ENCODE measurements around the gene CC2D1A. TPM values are rescaled to one million over a fixed set of nuclear protein-coding genes. Genes with fewer than 3 reads are reported as not detected.

Gene CC2D1A
- total and polyA plus RNA-seq, 2 donors (not counting 1 experiment from before 2014, with no cell fraction given): 34.3 to 47.2 TPM

GRCh38 chr19:13909430-13909829, 3.4 kb downstream of the CC2D1A start:
- no peak for TF ChIP-seq EZH2 (IDR thresholded peaks at IDR 0.05; ENCODE audit: borderline replicate concordance, insufficient read depth, low read depth, low read length, poor library complexity, severe bottlenecking)
- TF ChIP-seq CTCF (IDR thresholded peaks at IDR 0.05): no peak
- intact Hi-C loops (cut with micrococcal nuclease): no loop called here
- Mint-ChIP-seq H3K4me3 (no peak overlapping the region), H3K4me1 (peaks cover 13% of the 10 kb centered on the region), H3K27me3 (no peaks in the 10 kb centered on the region), H3K27ac (no peak overlapping the region), H3K9me3 (ENCODE audit: insufficient read depth) (no peaks in the 10 kb centered on the region)
- POLR2A ChIA-PET: interaction anchor here (0.6 kb wide), 1 partner anchor 186 kb away, joined by 5 read pairs; no protein-coding TSS in a partner anchor
- 100% methylated on average over 2 of the region's 2 CpGs for WGBS (ENCODE audit: insufficient coverage)
- Histone ChIP-seq H3K4me2 (replicated peaks; ENCODE audit: low read depth, low read length, poor library complexity, severe bottlenecking) (no peak overlapping the region), H3K27me3 (replicated peaks in 1 of 4; ENCODE audit: control extremely low read depth in 1 of 4, control insufficient read depth in 3 of 4, insufficient read depth in 4 of 4, low read length in 3 of 4) (no peaks in the 10 kb centered on the region), H3K36me3 (replicated peaks in 1 of 2; ENCODE audit: control extremely low read depth in 1 of 2, control insufficient read depth in 1 of 2, extremely low read depth in 1 of 2, insufficient read depth in 2 of 2, low read length in 1 of 2) (peaks cover 0 to 21% of the 10 kb centered on the region in 2 experiments), H2AFZ (ENCODE audit: insufficient read depth, low read depth, low read length, poor library complexity, severe bottlenecking) (no peak overlapping the region), H3K9me3 (ENCODE audit: control extremely low read depth in 1 of 3, control insufficient read depth in 2 of 3, insufficient read depth in 1 of 3, low read length in 2 of 3) (peaks cover 0 to 4% (median 0%) of the 10 kb centered on the region in 3 donors), H3K27ac (ENCODE audit: low read length in 2 of 2) (no peak overlapping the region), H3K4me3 (ENCODE audit: control extremely low read depth in 1 of 5, extremely low read depth in 1 of 5, insufficient read depth in 1 of 5, low read depth in 2 of 5, low read length in 4 of 5) (no peak overlapping the region), H4K20me1 (ENCODE audit: control insufficient read depth, insufficient read depth, low read length, poor library complexity, severe bottlenecking) (no peaks in the 10 kb centered on the region), H3K79me2 (ENCODE audit: control insufficient read depth, insufficient read depth, low read length) (peaks cover 12% of the 10 kb centered on the region), H3K4me1 (ENCODE audit: control insufficient read depth in 2 of 2, insufficient read depth in 2 of 2, low read length in 2 of 2) (peaks cover 9 to 13% of the 10 kb centered on the region in 2 donors), H3K9ac (ENCODE audit: low read length) (no peak overlapping the region)
- ATAC-seq (ENCODE audit: low read depth) (no peak), DNase-seq (no peak)
- CTCF ChIA-PET: interaction anchor here (0.6 kb wide), 1 partner anchor 9 kb away, joined by 3 read pairs; no protein-coding TSS in a partner anchor

GRCh38 chr19:13913352-13913751, 7.4 kb downstream of the CC2D1A start:
- peaks cover 1 to 36% of the 10 kb centered on the region in 2 experiments for H3K36me3 ChIP-seq (replicated peaks in 1 of 2; ENCODE audit: control extremely low read depth in 1 of 2, control insufficient read depth in 1 of 2, extremely low read depth in 1 of 2, insufficient read depth in 2 of 2, low read length in 1 of 2)
- H3K4me3 ChIP-seq (ENCODE audit: control extremely low read depth in 1 of 5, extremely low read depth in 1 of 5, insufficient read depth in 1 of 5, low read depth in 2 of 5, low read length in 4 of 5): no peak overlapping the region
- no peak for DNase-seq
- H3K9me3 ChIP-seq (ENCODE audit: control extremely low read depth in 1 of 3, control insufficient read depth in 2 of 3, insufficient read depth in 1 of 3, low read length in 2 of 3): peaks cover 0 to 4% (median 0%) of the 10 kb centered on the region in 3 donors
- no peak overlapping the region for H3K9ac ChIP-seq (ENCODE audit: low read length)
- ATAC-seq (ENCODE audit: low read depth): no peak
- H2AFZ ChIP-seq (ENCODE audit: insufficient read depth, low read depth, low read length, poor library complexity, severe bottlenecking): no peak overlapping the region
- POLR2A ChIA-PET: no interaction called here
- 100% methylated on average over 16 of the region's 17 CpGs for WGBS (ENCODE audit: insufficient coverage)
- no peaks in the 10 kb centered on the region for H4K20me1 ChIP-seq (ENCODE audit: control insufficient read depth, insufficient read depth, low read length, poor library complexity, severe bottlenecking)
- intact Hi-C loops (cut with micrococcal nuclease): no loop called here
- H3K4me2 ChIP-seq (replicated peaks; ENCODE audit: low read depth, low read length, poor library complexity, severe bottlenecking): no peak overlapping the region
- CTCF ChIA-PET: no interaction called here
- TF ChIP-seq EZH2 (IDR thresholded peaks at IDR 0.05; ENCODE audit: borderline replicate concordance, insufficient read depth, low read depth, low read length, poor library complexity, severe bottlenecking) (no peak), CTCF (IDR thresholded peaks at IDR 0.05) (no peak)
- H3K27me3 ChIP-seq (replicated peaks in 1 of 4; ENCODE audit: control extremely low read depth in 1 of 4, control insufficient read depth in 3 of 4, insufficient read depth in 4 of 4, low read length in 3 of 4): no peaks in the 10 kb centered on the region
- Mint-ChIP-seq H3K27ac (no peak overlapping the region), H3K4me1 (no peaks in the 10 kb centered on the region), H3K4me3 (no peak overlapping the region), H3K27me3 (no peaks in the 10 kb centered on the region), H3K9me3 (ENCODE audit: insufficient read depth) (no peaks in the 10 kb centered on the region)
- no peaks in the 10 kb centered on the region for H3K79me2 ChIP-seq (ENCODE audit: control insufficient read depth, insufficient read depth, low read length)
- H3K27ac ChIP-seq (ENCODE audit: low read length in 2 of 2): no peak overlapping the region
- no peaks in the 10 kb centered on the region for H3K4me1 ChIP-seq (ENCODE audit: control insufficient read depth in 2 of 2, insufficient read depth in 2 of 2, low read length in 2 of 2)

Data from B cell (primary cell).